K562 (cell line): ENCODE data around the gene DEFB108B.
"Not testable (repeated sequence)": the region's sequence is repeated elsewhere in the genome, so short reads cannot be mapped to it uniquely, and the experiment has no call there.

Source experiments
- NR4A1 ChIP-seq, 2 experiments: fragments of 250-450 bp in 1 of 2; fragments of 450-650 bp in 1 of 2; sonication (Bioruptor Pico) in 1 of 2; IDR thresholded peaks; 2 replicates each; pipeline versions ENCODE4 v1.4.0 to v1.6.1; 2016 to 2020; ENCODE audit warnings: mild to moderate bottlenecking in 2 of 2, missing compliant biosample characterization in 1 of 2, missing genetic modification characterization in 1 of 2, moderate library complexity in 1 of 2
- ZFP1 ChIP-seq: fragments of 450-650 bp; formaldehyde crosslinking; IDR thresholded peaks from 2 replicates; pipeline ENCODE4 v1.4.0; 2020; ENCODE audit warnings: mild to moderate bottlenecking, mixed read lengths

- TF ChIP-seq ZFP1 (CRISPR knock-in tag); NR4A1 (CRISPR knock-in tag; IDR thresholded peaks at IDR 0.05); NR4A1 (tag; IDR thresholded peaks at IDR 0.05): not testable (repeated sequence)
Observed at GRCh38 chr11:71832811-71833210, at the start of gene DEFB108B.
